Suprapubic skin (tissue), 4 donors: ENCODE data around the gene PRSS3. TPM values are rescaled to one million over a fixed set of nuclear protein-coding genes. Genes with fewer than 3 reads are reported as not detected.
"Not testable (repeated sequence)": the region's sequence is repeated elsewhere in the genome, so short reads cannot be mapped to it uniquely, and the experiment has no call there.

Experiments used
- DNase-seq, 2 donors: peaks; one replicate each; pipeline ENCODE4 v3.0.0-alpha.2; 2019; ENCODE audit warnings: low spot score in 2 of 2
- H3K27ac ChIP-seq: fragments of 200-600 bp; sonication (generic); one replicate; pipeline ENCODE4 v1.5.1; 2019
- H3K27me3 ChIP-seq: fragments of 200-600 bp; sonication (generic); one replicate; pipeline ENCODE4 v1.5.1; 2019
- H3K36me3 ChIP-seq: fragments of 200-600 bp; sonication (generic); one replicate; pipeline ENCODE4 v1.5.1; 2019
- H3K4me1 ChIP-seq: fragments of 200-600 bp; sonication (generic); one replicate; pipeline ENCODE4 v1.5.1; 2019
- H3K4me3 ChIP-seq: fragments of 200-600 bp; sonication (generic); one replicate; pipeline ENCODE4 v1.5.1; 2019; ENCODE audit warnings: mild to moderate bottlenecking
- H3K9me3 ChIP-seq: fragments of 200-600 bp; sonication (generic); one replicate; pipeline ENCODE4 v1.5.1; 2019
- EP300 ChIP-seq: sonication (generic); formaldehyde crosslinking; IDR thresholded peaks from one replicate; pipeline ENCODE4 v1.6.1; 2017; ENCODE audit warnings: antibody characterized with exemption
- POLR2A ChIP-seq, 2 donors: fragments of 450-650 bp; IDR thresholded peaks; one replicate each; pipeline ENCODE4 v1.6.1; 2017; ENCODE audit warnings: antibody characterized with exemption in 2 of 2, mild to moderate bottlenecking in 2 of 2, moderate library complexity in 2 of 2
- POLR2AphosphoS5 ChIP-seq, 3 donors: sonication (generic); formaldehyde crosslinking; IDR thresholded peaks; one replicate each; pipeline ENCODE4 v1.6.1; 2017; ENCODE audit warnings: antibody characterized with exemption in 3 of 3
- WGBS: methylation state at CpG from one replicate; pipeline ENCODE4 v1.1.5; 2018; 5-methylcytosine and 5-hydroxymethylcytosine counted together
- total RNA-seq, 4 donors: library from RNA; depleted of rRNA; stranded (reverse); fragments of >200 nt; gene quantifications; one replicate each; pipeline ENCODE4 v1.1.0, GENCODE V29; 2016
- TF ChIP-seq, protein P1 (sequence below), 2 donors: fragments of 200-600 bp in 1 of 2; fragments of 450-650 bp in 1 of 2; sonication (generic) in 1 of 2; IDR thresholded peaks; one replicate each; pipeline ENCODE4 v1.5.1; 2016 to 2019; ENCODE audit warnings: antibody characterized with exemption in 2 of 2, mild to moderate bottlenecking in 1 of 2, moderate library complexity in 1 of 2

PRSS3 gene
- total RNA-seq, 4 donors from 2014 or later, result 14.1 to 53.7 (median 25.1) TPM

DNA sequence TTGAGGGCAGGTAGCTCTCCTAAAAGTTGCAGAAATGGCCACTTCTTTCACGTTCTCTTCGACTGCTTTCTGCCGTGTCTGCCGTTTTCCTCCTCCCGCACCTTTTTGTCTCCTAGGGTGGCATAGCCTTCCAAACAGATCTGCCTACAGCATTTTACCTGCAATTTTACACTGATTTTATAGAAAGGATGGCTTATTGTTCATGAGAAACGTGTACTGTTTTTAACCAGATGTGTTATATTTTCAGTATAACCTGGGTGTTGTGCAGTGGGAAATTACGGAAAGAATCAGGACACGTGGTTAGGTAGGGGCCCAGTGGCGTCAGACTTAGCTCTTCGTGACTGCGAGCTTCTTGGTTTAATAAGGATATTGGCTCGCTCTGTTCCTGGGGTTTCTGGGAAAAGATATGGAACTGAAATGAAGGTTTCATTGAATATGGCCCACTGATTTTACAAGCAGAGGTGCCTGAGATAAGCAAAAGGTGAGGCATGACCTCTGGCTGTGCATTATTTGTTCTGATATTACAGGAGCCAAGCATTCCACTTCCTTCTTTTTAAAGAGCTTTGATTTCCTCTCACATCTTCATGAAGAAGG is 43.7 kb upstream of the PRSS3 start:
- Histone ChIP-seq H3K36me3 (no peaks in the 10 kb centered on the region), H3K4me3 (no peak overlapping the region)

GRCh38 chr9:33752130-33752637 is 43.2 kb upstream of the PRSS3 start:
- 49% methylated on average over 4 of the region's 4 CpGs for whole genome bisulfite sequencing
- H3K4me3 ChIP-seq, result no peak overlapping the region
- peaks cover 49% of the 10 kb centered on the region for H3K27me3 ChIP-seq
- TF ChIP-seq POLR2AphosphoS5 (IDR thresholded peaks at IDR 0.05) (no peak), POLR2A (IDR thresholded peaks at IDR 0.05) (no peak), EP300 (no peak)
- TF ChIP-seq, protein P1, sequence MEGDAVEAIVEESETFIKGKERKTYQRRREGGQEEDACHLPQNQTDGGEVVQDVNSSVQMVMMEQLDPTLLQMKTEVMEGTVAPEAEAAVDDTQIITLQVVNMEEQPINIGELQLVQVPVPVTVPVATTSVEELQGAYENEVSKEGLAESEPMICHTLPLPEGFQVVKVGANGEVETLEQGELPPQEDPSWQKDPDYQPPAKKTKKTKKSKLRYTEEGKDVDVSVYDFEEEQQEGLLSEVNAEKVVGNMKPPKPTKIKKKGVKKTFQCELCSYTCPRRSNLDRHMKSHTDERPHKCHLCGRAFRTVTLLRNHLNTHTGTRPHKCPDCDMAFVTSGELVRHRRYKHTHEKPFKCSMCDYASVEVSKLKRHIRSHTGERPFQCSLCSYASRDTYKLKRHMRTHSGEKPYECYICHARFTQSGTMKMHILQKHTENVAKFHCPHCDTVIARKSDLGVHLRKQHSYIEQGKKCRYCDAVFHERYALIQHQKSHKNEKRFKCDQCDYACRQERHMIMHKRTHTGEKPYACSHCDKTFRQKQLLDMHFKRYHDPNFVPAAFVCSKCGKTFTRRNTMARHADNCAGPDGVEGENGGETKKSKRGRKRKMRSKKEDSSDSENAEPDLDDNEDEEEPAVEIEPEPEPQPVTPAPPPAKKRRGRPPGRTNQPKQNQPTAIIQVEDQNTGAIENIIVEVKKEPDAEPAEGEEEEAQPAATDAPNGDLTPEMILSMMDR (IDR thresholded peaks at IDR 0.05), result no peak
- DNase-seq, result no peak
- H3K4me1 ChIP-seq, result peaks cover 20% of the 10 kb centered on the region
- H3K36me3 ChIP-seq, result no peaks in the 10 kb centered on the region
- H3K9me3 ChIP-seq, result no peaks in the 10 kb centered on the region
- H3K27ac ChIP-seq, result no peak overlapping the region

More for the DNA sequence above, 43.7 kb upstream of the PRSS3 start:
- Histone ChIP-seq H3K4me1 (peaks cover 20% of the 10 kb centered on the region), H3K27ac (no peak overlapping the region), H3K27me3 (peaks cover 49% of the 10 kb centered on the region), H3K9me3 (no peaks in the 10 kb centered on the region)
- DNase-seq, result no peak
- TF ChIP-seq, protein P1 (IDR thresholded peaks at IDR 0.05), result no peak
- TF ChIP-seq POLR2AphosphoS5 (IDR thresholded peaks at IDR 0.05) (no peak), EP300 (no peak), POLR2A (IDR thresholded peaks at IDR 0.05) (no peak)
- WGBS, result 59% methylated on average over 12 of the region's 12 CpGs

DNA sequence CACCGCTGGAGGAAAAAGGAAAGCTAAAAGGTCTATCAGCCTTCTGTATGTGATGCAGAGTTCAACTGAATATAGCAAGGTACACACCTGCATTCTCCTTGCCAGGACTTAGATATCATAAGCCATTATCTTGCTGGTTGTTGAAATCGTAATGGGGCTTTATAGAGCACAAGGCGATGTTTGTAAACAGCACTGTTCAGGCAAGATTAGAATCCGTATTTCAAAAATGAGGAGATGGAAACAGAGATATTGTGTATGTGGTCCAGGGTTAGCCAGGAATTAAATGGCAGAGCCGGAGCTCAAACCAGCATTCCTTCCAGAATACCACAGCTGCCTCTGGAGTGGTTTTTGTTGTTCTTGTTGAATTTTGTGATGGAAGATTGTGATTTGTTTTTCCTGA is 42.6 kb upstream of the PRSS3 start:
- H3K4me1 ChIP-seq, result peaks cover 20% of the 10 kb centered on the region
- H3K4me3 ChIP-seq, H3K36me3 ChIP-seq, DNase-seq, H3K27ac ChIP-seq, H3K9me3 ChIP-seq: not testable (repeated sequence)
- 63% methylated on average over 5 of the region's 5 CpGs for WGBS
- peaks cover 49% of the 10 kb centered on the region for H3K27me3 ChIP-seq

- not testable (repeated sequence) for DNase-seq, H3K27ac ChIP-seq, H3K4me3 ChIP-seq, H3K4me1 ChIP-seq, H3K27me3 ChIP-seq, H3K9me3 ChIP-seq, H3K36me3 ChIP-seq
- WGBS, result 72% methylated on average over 2 of the region's 2 CpGs
Observed at GRCh38 chr9:33759648-33760047, 35.7 kb upstream of the PRSS3 start.

- H3K36me3 ChIP-seq, result no peaks in the 10 kb centered on the region
- no peaks in the 10 kb centered on the region for H3K4me1 ChIP-seq
- no peaks in the 10 kb centered on the region for H3K9me3 ChIP-seq
- 80% methylated on average over 6 of the region's 6 CpGs for WGBS
- no peak overlapping the region for H3K4me3 ChIP-seq
- no peak for DNase-seq
- H3K27ac ChIP-seq, result no peak overlapping the region
- TF ChIP-seq POLR2A (IDR thresholded peaks at IDR 0.05), result no peak
- no peak for TF ChIP-seq EP300
- TF ChIP-seq, protein P1 (IDR thresholded peaks at IDR 0.05), result no peak
- no peak for TF ChIP-seq POLR2AphosphoS5 (IDR thresholded peaks at IDR 0.05)
- H3K27me3 ChIP-seq, result no peaks in the 10 kb centered on the region
Observed at GRCh38 chr9:33762343-33762742, 33.0 kb upstream of the PRSS3 start.

DNA sequence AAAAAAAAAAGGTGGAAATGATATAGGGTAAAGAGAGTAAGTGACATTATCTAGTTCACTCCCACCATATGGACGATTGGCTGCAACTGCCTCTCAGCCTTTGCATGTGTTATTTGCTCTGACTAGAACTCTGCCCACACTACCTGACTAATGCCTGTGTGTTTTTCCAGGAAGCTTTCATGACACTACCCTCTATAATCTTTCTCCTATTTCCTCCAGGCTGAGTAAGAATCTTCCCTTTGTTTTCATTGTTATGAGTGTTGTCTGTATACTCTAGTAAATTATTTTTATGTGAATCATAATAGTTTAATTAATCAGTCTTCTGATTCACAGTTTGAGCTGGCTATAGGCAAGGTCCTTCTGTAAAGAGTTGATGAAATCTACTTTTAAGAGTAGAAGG is 31.7 kb upstream of the PRSS3 start:
- H3K27me3 ChIP-seq, H3K9me3 ChIP-seq, H3K4me1 ChIP-seq, H3K27ac ChIP-seq, DNase-seq, H3K4me3 ChIP-seq, H3K36me3 ChIP-seq: not testable (repeated sequence)
- WGBS, result 52% methylated on average over 1 of the region's 1 CpG

- DNase-seq, result no peak
- H3K4me1 ChIP-seq, result peaks cover 8% of the 10 kb centered on the region
- no peaks in the 10 kb centered on the region for H3K9me3 ChIP-seq
- H3K27ac ChIP-seq, result no peak overlapping the region
- no peaks in the 10 kb centered on the region for H3K36me3 ChIP-seq
- H3K27me3 ChIP-seq, result no peaks in the 10 kb centered on the region
- 90% methylated on average over 3 of the region's 3 CpGs for WGBS
- TF ChIP-seq EP300, result no peak
- TF ChIP-seq, protein P1 (IDR thresholded peaks at IDR 0.05), result no peak
- TF ChIP-seq POLR2A (IDR thresholded peaks at IDR 0.05), result no peak
- no peak for TF ChIP-seq POLR2AphosphoS5 (IDR thresholded peaks at IDR 0.05)
- H3K4me3 ChIP-seq, result no peak overlapping the region
Observed at GRCh38 chr9:33765411-33765810, 29.9 kb upstream of the PRSS3 start.

DNA sequence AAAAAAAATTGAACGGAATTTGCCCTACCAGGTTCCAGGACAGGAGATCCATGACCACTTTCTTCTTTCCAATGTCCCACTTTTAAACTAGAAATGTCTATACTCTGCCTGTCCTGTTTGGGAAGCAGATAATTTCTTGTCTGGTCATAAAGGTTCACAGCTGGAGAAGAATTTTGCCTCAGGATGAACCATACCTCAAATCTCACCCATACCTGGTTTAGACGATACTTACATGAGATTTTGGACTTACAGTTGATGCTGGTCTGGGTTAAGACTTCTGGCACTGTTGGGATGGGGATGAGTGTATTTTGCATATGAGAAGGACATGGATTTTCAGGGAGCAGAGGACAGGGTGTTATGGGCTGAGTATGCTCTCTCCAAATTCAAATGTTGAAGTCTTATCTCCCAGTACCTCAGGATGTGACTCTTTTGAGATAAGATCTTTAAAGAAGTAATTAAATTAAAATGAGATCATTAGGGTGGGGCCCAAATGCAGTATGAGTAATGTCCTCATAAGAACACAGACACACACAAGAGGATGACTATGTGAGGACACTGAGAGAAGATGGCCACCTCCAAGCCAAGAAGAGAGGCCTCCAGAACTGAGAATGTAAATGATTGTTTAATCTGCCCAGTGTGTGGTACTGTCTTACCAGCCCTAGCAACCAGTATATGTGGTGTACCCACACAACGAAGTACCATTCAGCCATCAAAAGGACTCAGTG is 25.0 kb upstream of the PRSS3 start:
- not testable (repeated sequence) for H3K9me3 ChIP-seq
- 64% methylated on average over 3 of the region's 3 CpGs for WGBS
- peak overlapping the region; percentile 75 for H3K27ac ChIP-seq

GRCh38 chr9:33773135-33773534 is 22.2 kb upstream of the PRSS3 start:
- H3K36me3 ChIP-seq, H3K27me3 ChIP-seq, DNase-seq, H3K9me3 ChIP-seq, H3K4me3 ChIP-seq: not testable (repeated sequence)
- peaks cover 17% of the 10 kb centered on the region for H3K4me1 ChIP-seq
- peak overlapping the region; percentile 51 for H3K27ac ChIP-seq

More for the DNA sequence above, 25.0 kb upstream of the PRSS3 start:
- DNase-seq, H3K4me3 ChIP-seq, H3K36me3 ChIP-seq, H3K27me3 ChIP-seq: not testable (repeated sequence)
- H3K4me1 ChIP-seq, result peaks cover 16% of the 10 kb centered on the region
